MV-4-11 (cell line): ENCODE results near the gene ZNF530.

Source experiments
- DNase-seq: peaks from one replicate; lab custom pipeline; 2025; lab: John Stamatoyannopoulos, UW

The ZNF530 gene

DNA sequence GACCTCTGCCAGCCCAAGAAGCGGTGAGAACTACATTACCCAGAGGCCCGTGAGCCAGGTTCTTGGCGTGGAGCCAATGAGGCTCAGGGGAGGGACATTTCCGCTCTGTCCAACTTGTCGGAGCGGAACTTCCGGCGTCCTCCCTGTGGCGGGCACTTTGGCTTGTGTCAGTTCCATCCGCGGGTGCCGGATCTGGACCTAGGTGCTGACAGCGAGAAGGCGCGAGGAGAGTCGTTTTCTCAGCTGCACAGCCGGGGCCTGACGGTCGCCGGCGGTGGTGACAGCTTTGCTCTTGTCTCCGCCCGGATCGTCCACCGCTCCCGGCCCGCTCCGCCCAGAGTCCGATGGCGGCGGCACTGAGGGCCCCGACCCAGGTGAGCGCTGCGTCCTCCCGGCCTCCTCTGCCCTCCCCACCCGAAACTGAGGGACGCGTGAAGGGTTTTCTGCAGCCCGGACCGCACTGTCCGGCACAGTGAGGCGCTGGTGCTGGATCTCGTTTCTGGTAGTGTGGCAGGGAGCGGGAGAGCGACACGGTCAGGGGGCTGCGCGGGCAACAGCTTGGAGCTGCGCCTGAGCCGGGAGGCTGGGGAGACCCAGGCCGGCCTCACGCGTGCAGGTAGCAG, at the start of gene ZNF530:
TSS of gene ZNF530 (plus strand) at position 125 of the 623 bp plus-strand sequence. CDS start 4,461 bp downstream, outside the sequence.
- DNase-seq, result peak; percentile 95

DNA sequence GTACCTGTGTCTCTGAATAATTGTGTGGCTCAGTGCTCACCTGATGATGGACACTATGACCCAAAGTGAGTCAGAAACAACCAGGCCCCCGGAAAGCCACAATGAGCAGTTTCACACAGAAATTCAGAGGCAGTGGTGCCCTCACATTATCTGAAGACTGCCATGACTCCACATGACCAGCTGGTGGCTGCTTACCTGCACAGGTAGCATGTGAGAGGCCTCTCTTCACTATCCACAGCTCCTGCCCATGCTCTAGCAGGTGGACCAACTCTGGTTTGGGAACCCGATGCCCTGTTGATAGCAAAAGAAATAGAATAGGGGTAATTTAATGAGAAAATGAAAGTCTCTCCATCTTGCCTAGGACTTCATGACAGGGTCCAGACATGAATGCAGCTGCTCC, 47.3 kb upstream of the ZNF530 start:
- no peak for DNase-seq

- no peak for DNase-seq
Measured at GRCh38 chr19:57557659-57558058, 42.0 kb upstream of the ZNF530 start.

DNA sequence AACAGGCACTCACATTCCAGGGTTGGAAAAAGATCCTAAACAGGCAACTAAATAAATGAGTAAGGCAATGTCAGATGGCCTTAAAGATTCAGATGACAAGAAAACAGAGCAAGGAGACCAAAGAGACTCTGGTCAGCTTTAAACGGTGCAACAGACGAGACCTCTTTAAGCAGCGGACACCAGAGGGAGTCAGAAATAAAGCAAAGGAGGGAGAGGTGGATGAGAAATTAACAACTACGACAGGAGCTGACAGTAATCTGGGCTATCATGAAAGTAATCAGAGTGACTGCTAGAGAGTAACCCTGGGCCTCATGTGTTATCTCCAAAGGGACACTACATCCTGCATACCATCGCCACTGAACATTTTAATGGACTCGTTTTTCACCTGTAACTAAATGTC, 41.2 kb upstream of the ZNF530 start:
- no peak for DNase-seq

- no peak for DNase-seq
Measured at GRCh38 chr19:57559008-57559403, 40.7 kb upstream of the ZNF530 start.

DNA sequence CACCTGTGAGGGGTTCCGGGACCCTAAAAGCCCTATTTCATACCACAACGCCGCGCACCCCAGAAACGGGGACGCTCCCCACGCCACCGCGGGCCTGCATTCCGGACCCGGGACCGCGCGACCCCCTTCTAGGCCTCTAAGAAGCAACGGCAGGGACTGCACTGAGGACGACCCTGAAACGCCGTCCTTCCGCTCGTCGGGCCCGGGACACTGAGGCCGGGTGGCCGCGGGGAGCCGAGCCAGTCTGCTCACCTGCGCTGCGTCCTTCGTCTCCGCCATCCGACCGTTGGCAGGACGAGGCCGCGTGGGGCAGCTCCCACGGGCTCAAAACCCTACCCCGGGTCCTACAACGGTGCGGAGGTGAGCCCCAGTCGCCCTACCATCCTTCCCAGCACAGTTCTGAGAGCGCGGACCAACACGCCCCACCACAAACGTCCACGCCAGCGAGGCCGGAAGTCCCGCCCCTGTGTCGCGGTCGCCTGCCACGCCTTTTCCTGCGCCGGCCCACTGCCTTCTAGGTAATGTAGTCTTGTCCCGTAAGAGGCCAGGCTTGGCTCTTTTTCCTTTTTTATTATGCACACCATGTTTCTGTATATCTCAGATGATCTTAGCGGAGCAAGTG, 40.2 kb upstream of the ZNF530 start, which contains the start of gene ZNF550:
TSS of gene ZNF550 (minus strand) at position 460 of the 622 bp plus-strand sequence. CDS start at position 279, 181 bp downstream.
- peak; percentile 90 for DNase-seq

DNA sequence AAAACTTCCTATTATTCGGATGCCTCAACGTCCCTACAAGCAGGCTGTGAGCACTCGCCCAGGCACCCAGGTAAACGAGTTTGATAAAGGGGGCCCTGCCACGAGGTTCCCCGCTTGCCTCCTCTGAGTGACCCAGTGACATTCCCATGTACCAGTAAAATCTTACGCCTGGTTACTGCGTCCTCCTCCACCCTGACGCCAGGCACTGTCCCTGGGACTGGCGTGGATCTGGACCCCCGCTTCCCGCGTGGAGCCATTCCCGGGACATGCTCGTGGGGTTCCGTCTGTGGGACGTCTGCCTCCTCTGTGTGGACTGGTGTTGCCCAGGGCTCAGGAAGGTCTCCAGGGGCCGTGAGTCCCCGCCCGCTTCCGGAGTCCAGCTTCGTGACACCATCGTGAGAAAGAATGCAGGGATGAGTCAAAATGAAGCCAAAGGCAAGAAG, 39.6 kb upstream of the ZNF530 start:
- no peak for DNase-seq

GRCh38 chr19:57563547-57563946, 36.1 kb upstream of the ZNF530 start:
- DNase-seq, result no peak

GRCh38 chr19:57566396-57567265, 33.1 kb upstream of the ZNF530 start:
- peak; percentile 48 for DNase-seq

GRCh38 chr19:57570707-57571106, 29.0 kb upstream of the ZNF530 start:
- DNase-seq, result no peak

GRCh38 chr19:57572415-57572947, 27.2 kb upstream of the ZNF530 start:
- DNase-seq, result no peak

DNA sequence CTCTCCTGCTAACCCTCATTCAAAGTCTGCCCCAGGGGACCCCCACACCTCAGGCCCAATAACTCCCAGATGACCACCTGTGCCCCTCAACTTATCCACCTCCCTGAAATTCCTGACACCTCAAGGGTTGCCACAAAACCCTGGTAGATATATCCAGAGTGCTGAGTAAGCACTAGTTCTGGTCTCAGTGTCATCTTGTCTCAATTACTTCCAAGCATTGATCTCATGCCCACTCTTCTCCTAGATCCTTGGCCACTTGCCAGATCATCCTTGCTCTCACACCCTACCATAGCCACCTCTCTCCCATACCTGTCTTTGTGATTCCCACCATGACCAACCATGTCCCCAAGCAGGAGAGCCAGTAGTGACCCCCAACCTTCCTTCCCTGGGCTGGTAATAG, 23.0 kb upstream of the ZNF530 start:
- DNase-seq, result no peak

- peak; percentile 100 for DNase-seq
Measured at GRCh38 chr19:57578487-57579205, 21.0 kb upstream of the ZNF530 start, which contains the start of gene ZNF416. TSS of gene ZNF416 (minus strand) at chr19:57578911. CDS start at chr19:57578704, 207 bp downstream.

GRCh38 chr19:57583104-57583520, 16.6 kb upstream of the ZNF530 start:
- DNase-seq, result no peak

DNA sequence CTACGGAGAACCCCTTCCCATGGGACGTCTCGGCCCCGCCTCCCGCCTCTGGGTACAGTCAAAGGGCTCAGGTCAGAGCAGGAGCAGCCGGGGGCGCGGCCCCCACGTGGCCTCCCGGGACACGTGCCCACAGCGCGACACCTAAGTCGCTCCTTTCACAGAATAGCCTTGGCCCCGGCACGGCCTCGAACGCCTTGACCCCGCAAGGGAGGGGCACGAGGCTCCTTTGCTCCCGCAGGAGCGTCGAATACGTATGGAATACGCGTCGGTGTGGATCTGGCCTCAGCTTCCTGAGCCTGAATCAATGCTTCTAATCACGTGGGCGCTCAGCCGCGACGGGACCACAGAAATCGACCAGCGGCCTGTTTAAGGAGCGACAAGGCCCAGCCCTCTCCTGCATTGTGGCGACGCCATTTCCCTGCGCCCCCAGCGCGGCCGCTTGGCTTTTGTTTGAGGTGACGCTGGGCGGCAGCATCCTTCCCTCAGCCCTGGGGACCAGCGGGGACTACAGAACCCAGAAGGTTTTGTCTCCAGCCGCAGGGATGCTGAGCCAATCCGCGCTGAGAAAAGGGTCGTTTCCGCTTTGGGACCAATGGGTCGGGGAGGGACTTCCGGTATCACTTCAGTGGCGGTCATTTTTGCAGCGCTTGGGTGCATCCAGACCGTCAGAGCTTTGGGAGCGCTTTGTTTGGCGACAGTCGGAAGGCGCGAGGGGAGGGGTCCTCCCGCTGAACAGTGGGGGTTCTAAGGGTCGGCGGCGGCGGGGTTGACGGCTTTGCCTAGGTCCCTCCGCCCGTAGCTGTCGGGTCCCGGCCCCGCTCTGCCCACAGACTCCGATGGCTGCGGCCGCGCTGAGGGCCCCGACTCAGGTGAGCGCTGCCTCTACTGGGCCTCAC, 15.9 kb upstream of the ZNF530 start, which contains the start of gene ZIK1:
TSS of gene ZIK1 (plus strand) at position 625 of the 896 bp plus-strand sequence. CDS start at position 837, 212 bp downstream.
- peak; percentile 85 for DNase-seq

- no peak for DNase-seq
Measured at GRCh38 chr19:57587529-57587928, 12.2 kb upstream of the ZNF530 start.

GRCh38 chr19:57599377-57599760, 316 bp upstream of the ZNF530 start:
- no peak for DNase-seq

DNA sequence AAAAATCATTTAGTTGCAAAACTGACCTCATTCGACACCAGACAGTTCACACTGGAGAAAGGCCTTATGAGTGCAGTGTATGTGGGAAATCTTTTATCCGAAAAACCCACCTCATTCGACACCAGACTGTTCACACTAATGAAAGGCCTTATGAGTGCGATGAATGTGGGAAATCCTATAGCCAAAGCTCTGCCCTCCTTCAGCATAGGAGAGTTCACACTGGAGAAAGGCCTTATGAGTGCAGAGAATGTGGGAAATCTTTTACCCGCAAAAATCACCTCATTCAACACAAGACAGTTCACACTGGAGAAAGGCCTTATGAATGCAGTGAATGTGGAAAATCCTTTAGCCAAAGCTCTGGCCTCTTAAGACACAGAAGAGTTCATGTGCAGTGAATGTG, 7.2 kb downstream of the ZNF530 start:
- DNase-seq, result no peak

DNA sequence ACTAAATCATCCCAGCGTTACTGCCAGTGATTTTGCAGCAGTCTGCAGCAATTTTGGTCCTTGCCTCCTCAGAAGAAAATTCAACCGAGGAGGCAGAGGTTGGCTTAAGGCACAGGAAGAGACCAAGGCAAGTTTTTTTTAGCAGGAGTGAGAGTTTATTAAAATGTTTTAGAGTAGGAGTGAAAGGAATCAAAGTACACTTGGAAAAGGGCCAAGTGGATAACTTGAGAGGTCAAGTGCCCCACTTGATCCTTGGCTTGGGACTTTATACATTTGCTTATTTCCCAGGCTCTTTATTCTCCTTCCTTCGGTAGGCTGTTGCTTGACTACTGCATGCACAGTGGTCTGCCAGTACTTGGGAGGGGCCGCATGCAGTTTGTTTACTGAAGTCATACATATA, 11.4 kb downstream of the ZNF530 start:
- DNase-seq, result no peak

GRCh38 chr19:57613941-57614743, 14.5 kb downstream of the ZNF530 start, which contains the start of gene ZNF134:
TSS of gene ZNF134 (plus strand) at chr19:57614242. CDS start at chr19:57619469, 5,227 bp downstream.
- peak; percentile 96 for DNase-seq
